ENCODE measurements around the gene ANO10.
"Not testable (repeated sequence)": the region's sequence is repeated elsewhere in the genome, so short reads cannot be mapped to it uniquely, and the experiment has no call there.

ANO10 gene

DNA sequence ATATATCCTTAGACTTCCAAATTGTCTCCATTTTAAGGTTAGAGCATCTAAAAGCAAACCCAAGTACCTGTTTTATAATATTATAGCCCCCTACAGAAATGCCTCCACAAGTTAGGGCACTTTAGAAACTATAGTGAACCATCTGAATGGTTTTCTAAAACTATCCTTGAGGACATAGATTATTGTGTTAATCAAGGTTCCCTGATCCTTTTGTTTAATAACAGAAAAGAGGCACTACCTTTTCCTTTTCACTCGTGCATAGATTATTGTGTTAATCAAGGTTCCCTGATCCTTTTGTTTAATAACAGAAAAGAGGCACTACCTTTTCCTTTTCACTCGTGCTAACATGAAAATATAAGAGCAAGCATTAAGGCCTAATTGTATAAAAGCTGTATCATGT lies 143.0 kb downstream of the ANO10 start:
- not testable (repeated sequence) for DNase-seq (ENCODE audit: low read depth in 2 of 3, low spot score in 1 of 3)

GRCh38 chr3:43478118-43478785 lies 143.6 kb downstream of the ANO10 start:
- DNase-seq (ENCODE audit: low read depth in 2 of 3, low spot score in 1 of 3), result no peak

DNA sequence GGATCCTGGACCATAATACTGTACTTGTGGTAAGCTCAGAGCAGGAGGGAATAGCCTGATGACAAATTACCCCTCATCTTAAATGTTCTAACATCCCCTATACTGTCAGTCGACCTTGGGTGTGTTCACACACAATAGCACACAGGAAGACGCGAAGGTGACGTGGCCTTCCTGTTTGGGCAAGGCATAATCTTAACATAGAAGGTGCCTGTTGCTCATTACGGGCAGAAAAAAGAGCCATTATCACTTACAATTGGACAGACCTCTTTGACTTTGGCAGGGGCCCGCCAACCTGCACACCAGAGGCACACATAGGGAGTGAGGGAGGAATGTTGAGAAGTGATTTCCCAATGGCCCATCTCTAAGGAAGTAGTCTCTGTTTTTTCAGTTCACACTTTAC lies 144.2 kb downstream of the ANO10 start:
- peak in 2 of 3 donors; percentile 14 to 21 for DNase-seq (ENCODE audit: low read depth in 2 of 3, low spot score in 1 of 3)

- no peak for DNase-seq (ENCODE audit: low read depth in 2 of 3, low spot score in 1 of 3)
These were observed 148.1 kb downstream of the ANO10 start for GRCh38 chr3:43473737-43474136.

- no peak for DNase-seq (ENCODE audit: low read depth in 2 of 3, low spot score in 1 of 3)
These were observed 148.6 kb downstream of the ANO10 start for GRCh38 chr3:43473244-43473643.

GRCh38 chr3:43468133-43468532 lies 153.7 kb downstream of the ANO10 start:
- DNase-seq (ENCODE audit: low read depth in 2 of 3, low spot score in 1 of 3), result no peak

GRCh38 chr3:43465109-43465508 lies 156.7 kb downstream of the ANO10 start:
- no peak for DNase-seq (ENCODE audit: low read depth in 2 of 3, low spot score in 1 of 3)

GRCh38 chr3:43462566-43462965 lies 159.2 kb downstream of the ANO10 start:
- DNase-seq (ENCODE audit: low read depth in 2 of 3, low spot score in 1 of 3), result not testable (repeated sequence)

DNA sequence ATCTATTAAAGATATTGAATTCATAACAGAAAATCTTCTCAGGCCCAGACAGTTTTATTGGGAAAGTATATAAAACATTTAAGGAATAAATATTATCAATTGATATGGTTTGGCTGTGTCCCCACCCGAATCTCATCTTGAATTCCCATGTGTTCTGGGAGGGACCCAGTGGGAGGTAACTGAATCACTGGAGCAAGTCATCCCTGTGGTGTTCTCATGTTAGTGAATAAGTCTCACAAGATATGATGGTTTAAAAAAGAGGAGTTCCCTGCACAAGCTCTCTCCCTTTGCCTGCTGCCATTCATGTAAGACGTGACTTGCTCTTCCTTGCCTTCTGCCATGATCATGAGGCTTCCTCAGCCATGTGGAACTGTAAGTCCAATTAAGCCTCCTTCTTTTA lies 160.5 kb downstream of the ANO10 start:
- no peak for DNase-seq (ENCODE audit: low read depth in 2 of 3, low spot score in 1 of 3)

GRCh38 chr3:43457038-43457437 lies 164.8 kb downstream of the ANO10 start:
- not testable (repeated sequence) for DNase-seq (ENCODE audit: low read depth in 2 of 3, low spot score in 1 of 3)

- DNase-seq (ENCODE audit: low read depth in 2 of 3, low spot score in 1 of 3), result no peak
These were observed 166.6 kb downstream of the ANO10 start for GRCh38 chr3:43455233-43455632.

- DNase-seq (ENCODE audit: low read depth in 2 of 3, low spot score in 1 of 3), result no peak
These were observed 167.8 kb downstream of the ANO10 start for GRCh38 chr3:43453981-43454380.

GRCh38 chr3:43451670-43452254 lies 170.0 kb downstream of the ANO10 start:
- no peak for DNase-seq (ENCODE audit: low read depth in 2 of 3, low spot score in 1 of 3)

DNA sequence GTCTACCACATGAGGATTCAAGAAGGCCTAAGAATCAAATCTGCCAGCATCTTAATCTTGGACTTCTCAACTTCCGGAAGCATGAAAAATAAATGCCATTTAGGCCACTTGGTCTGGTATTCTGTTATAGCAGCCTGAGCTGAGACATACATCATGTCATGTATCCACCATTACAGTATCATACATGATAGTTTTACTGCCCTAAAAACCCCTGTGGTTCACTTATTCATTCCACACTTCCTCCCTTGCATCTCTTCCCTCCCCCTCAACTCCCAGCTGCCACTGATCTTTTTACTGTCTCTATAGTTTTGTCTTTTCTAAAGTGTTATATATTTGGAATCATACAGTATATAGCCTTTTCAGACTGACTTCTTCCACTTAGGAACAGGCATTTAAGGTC lies 173.7 kb downstream of the ANO10 start:
- no peak for DNase-seq (ENCODE audit: low read depth in 2 of 3, low spot score in 1 of 3)

DNA sequence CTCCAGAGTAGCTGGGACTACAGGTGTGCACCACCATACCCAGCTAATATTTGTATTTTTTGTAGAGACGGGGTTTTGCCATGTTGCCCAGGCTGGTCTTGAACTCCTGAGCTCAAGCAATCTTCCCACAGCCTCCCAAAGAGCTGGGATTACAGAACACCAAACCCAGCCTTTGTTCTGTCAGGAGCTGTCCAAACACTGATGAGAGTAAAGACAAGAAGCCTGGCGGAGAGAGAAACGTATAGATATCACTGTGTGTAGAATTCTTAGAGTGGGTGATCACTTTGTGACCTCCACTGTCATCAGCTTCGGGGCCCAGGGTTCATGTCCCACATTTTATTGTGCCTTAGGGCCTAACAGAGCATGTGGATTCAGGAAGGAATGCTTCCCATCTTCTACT lies 176.0 kb downstream of the ANO10 start:
- no peak for DNase-seq (ENCODE audit: low read depth in 2 of 3, low spot score in 1 of 3)

DNA sequence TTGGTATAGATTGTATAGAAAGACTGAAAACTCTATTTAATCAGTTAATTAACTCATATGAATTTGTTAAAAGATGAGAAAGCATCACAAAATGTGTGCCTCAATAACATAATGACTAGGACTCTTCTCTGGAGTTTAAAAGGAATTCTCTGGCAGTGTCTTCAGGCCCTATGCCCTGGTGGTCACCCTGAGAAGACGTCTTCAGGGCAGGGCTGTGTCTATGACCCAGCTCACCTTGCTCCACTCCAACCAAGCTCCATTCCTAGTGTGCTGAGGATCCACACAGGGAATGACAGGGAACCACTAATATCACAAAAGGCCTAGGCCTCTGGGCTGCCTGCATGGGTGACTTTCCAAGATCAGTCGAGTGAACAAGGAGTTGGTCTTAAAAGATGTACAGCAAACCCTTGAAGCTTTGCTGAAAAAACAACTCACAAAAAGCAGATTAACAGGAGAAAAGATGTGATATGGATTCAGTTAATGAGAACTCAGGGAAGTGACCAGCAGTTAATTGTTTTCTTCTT lies 178.9 kb downstream of the ANO10 start:
- DNase-seq (ENCODE audit: low read depth in 2 of 3, low spot score in 1 of 3), result no peak

GRCh38 chr3:43436507-43437140 lies 185.2 kb downstream of the ANO10 start:
- DNase-seq (ENCODE audit: low read depth in 2 of 3, low spot score in 1 of 3), result no peak

- DNase-seq (ENCODE audit: low read depth in 2 of 3, low spot score in 1 of 3), result no peak
These were observed 186.1 kb downstream of the ANO10 start for GRCh38 chr3:43435706-43436105.

GRCh38 chr3:43434431-43434830 lies 187.4 kb downstream of the ANO10 start:
- DNase-seq (ENCODE audit: low read depth in 2 of 3, low spot score in 1 of 3), result no peak

- no peak for DNase-seq (ENCODE audit: low read depth in 2 of 3, low spot score in 1 of 3)
These were observed 189.3 kb downstream of the ANO10 start for GRCh38 chr3:43432462-43432861.

GRCh38 chr3:43426388-43426787 lies 195.4 kb downstream of the ANO10 start:
- no peak for DNase-seq (ENCODE audit: low read depth in 2 of 3, low spot score in 1 of 3)

GRCh38 chr3:43425829-43426228 lies 196.0 kb downstream of the ANO10 start:
- DNase-seq (ENCODE audit: low read depth in 2 of 3, low spot score in 1 of 3), result no peak
